Measurements from ENCODE around the gene MYO5B. TPM values are rescaled to one million over a fixed set of nuclear protein-coding genes. Genes with fewer than 3 reads are reported as not detected.
"Not testable (repeated sequence)": the region's sequence is repeated elsewhere in the genome, so short reads cannot be mapped to it uniquely, and the experiment has no call there.

Gene MYO5B
- total RNA-seq, 1 donor from 2014 or later = under 0.01 TPM

GRCh38 chr18:49841236-49842217, 353.4 kb downstream of the MYO5B start:
- DNase-seq (ENCODE audit: low read depth in 2 of 2) = no peak

- DNase-seq (ENCODE audit: low read depth in 2 of 2) = no peak
Measured at GRCh38 chr18:49839012-49839411, 355.9 kb downstream of the MYO5B start.

DNA sequence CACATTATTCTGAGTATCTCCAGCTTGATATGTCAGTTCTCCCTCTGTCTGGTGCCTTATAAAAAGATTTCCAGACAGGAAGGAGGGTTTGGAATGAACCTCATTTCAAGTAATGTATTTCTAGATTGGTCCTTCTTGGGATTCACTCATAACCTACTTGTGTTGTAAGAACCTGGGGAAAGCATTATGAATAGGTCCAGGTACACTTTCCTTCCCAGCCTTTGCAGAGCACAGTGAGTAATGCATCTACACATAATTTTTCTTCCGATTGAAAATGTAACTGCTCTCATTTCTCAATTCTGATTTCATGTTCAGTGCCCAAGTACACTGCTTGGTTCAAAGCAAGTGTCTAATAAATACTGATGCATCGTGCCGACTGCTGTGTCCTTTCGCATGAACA, 356.6 kb downstream of the MYO5B start:
- no peak for DNase-seq (ENCODE audit: low read depth in 2 of 2)

- DNase-seq (ENCODE audit: low read depth in 2 of 2) = no peak
Measured at GRCh38 chr18:49837889-49838288, 357.1 kb downstream of the MYO5B start.

- not testable (repeated sequence) for DNase-seq (ENCODE audit: low read depth in 2 of 2)
Measured at GRCh38 chr18:49837316-49837835, 357.6 kb downstream of the MYO5B start.

DNA sequence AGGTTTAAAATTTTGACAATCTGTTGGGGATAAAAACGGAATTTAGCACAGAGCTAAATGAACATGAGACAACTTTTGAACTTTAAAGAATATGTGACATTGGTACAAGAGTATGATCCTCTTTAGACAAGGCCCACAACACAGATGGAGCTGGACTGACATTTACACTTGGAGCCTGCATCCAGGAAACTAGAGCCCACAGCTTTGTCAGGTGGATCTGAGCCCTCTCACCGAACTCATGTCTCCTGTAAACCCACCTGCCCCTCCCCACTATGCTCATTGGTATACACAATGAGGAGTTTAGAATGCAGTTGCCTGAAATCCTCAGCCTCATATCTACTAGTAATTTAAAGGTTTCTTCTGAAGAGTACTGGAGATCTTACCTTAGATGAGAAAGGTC, 359.5 kb downstream of the MYO5B start:
- DNase-seq (ENCODE audit: low read depth in 2 of 2) = no peak

DNA sequence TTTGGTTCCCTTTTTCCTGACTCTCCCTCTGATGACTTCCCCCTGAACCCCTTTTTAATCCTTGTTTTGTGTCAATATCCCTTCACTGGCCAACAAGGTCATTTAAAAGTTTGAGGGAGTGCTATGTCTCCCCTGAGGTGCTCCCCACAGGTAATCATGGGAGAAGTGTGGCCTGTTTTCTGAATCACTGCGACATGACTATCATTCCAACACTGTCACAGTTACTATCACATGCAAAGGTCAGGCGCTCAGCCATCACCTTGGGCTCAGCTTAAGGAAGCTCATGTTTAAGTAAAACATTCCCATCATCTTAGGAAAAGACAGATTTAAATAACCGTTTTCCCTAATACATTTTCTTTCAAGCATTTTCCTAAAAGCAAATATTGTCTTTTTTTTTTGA, 360.7 kb downstream of the MYO5B start:
- no peak for DNase-seq (ENCODE audit: low read depth in 2 of 2)

DNA sequence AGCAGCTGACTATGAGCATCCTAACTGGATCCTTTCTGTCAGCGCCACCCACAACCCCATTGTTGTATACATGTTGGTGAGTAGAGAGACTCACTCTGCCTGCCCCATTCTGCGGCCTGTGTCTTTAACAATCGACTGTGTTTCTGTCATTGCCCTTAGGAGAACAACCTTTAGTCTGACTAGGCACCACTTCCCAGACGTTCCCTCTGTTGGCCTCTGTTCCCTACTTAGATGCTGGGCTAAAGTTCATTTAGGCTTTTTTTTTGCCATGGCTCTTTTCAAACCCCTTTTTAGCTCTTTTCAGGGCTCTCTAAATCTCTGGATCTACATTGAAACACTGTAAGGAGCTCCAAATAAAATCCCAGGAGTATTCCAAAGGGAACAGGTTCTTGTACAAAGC, 361.1 kb downstream of the MYO5B start:
- DNase-seq (ENCODE audit: low read depth in 2 of 2) = no peak

- no peak for DNase-seq (ENCODE audit: low read depth in 2 of 2)
Measured at GRCh38 chr18:49832221-49832647, 362.7 kb downstream of the MYO5B start.

- DNase-seq (ENCODE audit: low read depth in 2 of 2) = no peak
Measured at GRCh38 chr18:49827996-49828395, 367.0 kb downstream of the MYO5B start.

DNA sequence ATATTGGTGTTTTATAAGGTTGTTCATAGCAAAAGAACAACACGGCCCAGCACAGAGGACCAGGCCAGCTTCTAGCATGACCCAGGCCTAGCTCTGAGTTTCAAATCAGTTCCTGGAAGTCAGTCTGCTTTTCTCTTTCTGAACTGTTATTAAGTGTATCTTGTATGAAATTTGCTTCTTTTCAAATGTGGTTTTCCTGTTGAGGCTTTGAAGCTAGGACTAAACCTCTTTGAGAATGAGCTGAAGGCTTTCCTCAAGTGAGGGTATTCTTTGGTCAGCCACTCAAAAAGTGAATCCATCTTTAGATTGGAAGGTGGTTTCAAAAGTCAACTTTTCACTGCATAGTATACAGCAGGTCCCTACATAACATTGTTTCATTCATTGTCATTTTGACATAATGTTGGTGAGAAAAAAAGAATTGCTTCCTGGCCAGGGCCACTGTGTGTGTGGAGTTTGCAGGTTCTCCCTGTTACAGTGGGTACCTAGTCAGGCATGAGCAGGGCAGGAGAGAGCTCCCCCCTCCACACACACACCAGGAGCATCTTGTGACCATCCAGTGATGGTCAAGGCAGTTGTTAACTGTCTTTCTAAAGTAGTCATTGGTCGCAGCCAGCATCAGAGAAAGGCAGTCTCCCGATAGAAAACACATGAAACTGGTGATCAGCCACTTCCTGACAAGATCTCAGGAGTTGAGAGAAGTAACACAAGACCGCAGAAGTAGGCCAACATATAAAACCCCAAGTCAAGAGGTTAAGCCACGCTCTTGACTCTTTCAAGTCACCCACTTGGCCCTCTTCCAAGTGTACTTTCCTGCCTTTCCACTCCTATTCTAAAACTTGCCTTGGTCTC, 374.9 kb downstream of the MYO5B start:
- peak in 1 of 2 donors; percentile 17 for DNase-seq (ENCODE audit: low read depth in 2 of 2)

DNA sequence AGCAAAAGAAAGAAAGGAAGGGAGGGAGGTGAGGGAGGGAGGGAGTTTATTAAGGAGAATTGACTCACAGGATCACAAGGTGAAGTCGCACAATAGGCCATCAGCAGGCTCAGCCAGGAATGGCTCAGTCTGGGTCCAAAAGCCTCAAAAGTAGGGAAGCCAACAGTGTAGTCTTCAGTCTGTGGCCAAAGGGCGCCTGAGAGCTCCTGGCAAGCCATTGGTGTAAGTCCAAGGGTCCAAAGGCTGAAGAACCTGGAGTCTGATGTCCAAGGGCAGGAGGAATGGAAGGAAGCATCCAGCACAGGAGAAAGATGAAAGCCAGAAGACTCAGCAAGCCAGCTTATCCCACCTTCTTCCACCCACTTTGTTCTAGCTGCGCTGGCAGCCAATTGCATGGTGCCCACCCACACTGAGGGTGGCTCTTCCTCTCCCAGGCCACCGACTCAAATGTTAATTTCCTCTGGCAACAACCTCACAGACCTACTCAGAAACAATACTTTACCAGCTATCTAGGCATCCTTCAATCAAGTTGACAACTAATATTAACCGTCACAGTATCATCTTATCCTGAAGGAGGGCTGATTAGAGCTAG, 375.8 kb downstream of the MYO5B start:
- DNase-seq (ENCODE audit: low read depth in 2 of 2) = no peak

DNA sequence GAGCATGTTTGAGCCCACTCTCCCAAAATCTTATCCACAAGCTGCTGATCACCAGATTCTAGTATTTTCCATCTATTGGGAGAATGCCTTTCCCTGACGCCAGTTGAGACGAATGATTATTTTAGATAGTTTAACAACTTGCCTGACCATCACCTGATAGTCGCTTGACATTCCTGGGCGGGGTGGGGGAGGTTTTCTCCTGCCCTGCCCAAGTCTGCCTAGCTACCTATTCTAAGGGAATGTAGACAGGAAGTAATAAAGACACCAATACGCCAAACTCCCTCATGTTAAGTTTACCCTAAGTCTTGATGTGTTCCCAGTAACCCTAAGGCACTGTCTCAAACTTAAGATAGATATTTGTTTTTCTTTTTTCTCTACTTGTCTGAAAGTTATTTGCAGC, 377.0 kb downstream of the MYO5B start:
- DNase-seq (ENCODE audit: low read depth in 2 of 2) = no peak

- DNase-seq (ENCODE audit: low read depth in 2 of 2) = no peak
Measured at GRCh38 chr18:49815927-49816326, 379.0 kb downstream of the MYO5B start.

GRCh38 chr18:49814147-49814499, 380.8 kb downstream of the MYO5B start:
- peak; percentile 55 for DNase-seq (ENCODE audit: low read depth in 2 of 2)

- peak; percentile 83 to 85 for DNase-seq (ENCODE audit: low read depth in 2 of 2)
Measured at GRCh38 chr18:49813319-49814146, 381.4 kb downstream of the MYO5B start, which contains the start of gene ACAA2. TSS of gene ACAA2 (minus strand) at chr18:49813533. CDS start at chr18:49813484, 49 bp downstream.

DNA sequence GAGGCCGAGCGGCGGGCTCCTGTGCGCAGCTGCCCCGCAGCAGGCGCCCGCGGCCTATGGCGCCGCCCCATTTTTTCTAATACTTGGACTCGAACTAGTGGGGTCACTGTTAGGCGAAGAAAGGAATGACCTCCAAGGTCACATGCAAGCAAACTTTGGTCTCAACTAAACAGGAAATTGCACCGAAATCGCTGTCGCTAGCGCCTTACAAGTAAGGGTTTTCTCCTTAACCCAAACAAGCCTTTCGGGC, 382.0 kb downstream of the MYO5B start:
- peak in 1 of 2 donors; percentile 54 for DNase-seq (ENCODE audit: low read depth in 2 of 2)

- peak in 1 of 2 donors; percentile 32 for DNase-seq (ENCODE audit: low read depth in 2 of 2)
Measured at GRCh38 chr18:49812286-49813068, 382.5 kb downstream of the MYO5B start.

DNA sequence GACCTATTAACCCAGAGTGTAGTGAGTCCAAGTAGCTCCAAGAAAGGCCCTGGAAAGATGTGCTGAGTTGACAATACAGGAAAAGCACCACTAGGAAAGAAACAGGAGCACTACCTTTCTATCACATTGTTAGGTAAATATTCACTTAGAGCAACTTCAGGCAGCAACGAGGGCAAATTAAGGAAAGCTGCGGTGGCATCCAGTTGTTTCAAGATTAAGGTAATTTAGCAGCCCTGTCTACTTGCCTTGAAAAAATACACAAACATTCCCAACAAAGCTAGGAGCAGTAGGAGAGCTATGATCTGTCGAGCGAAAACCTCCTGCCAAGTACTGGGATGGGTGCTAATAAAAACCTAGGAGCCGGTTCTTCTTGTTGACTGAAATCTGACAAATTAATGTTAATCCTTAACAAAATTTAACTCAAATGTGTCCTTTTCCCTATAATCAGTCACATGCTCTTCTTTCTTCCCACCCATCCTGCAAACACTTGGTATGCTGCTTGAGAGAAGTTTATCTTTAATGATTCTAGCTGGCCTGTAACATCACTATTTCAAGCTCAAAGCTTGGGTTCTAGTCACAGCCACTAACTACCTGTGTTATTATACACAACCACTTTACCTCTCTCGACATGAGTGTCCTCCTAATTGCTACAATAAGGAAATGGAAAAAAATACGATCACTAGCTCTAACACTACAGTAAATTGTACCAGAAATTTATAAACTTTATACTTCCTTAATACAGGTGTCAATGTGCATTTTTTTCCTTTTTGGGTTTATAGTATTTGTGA, 383.6 kb downstream of the MYO5B start:
- no peak for DNase-seq (ENCODE audit: low read depth in 2 of 2)
